ENCODE measurements around the gene PDE6C.

PDE6C gene

GRCh38 chr10:93630625-93631557, 18.6 kb downstream of the PDE6C start:
- Histone ChIP-seq H3K9me3 (ENCODE audit: control insufficient read depth, insufficient read depth, low read depth, low read length) (no peaks in the 10 kb centered on the region), H3K9ac (ENCODE audit: low read length) (no peak overlapping the region), H3K27ac (ENCODE audit: low read depth, low read length) (no peak overlapping the region), H3K36me3 (ENCODE audit: control insufficient read depth, insufficient read depth, low read length) (no peaks in the 10 kb centered on the region), H3K4me1 (ENCODE audit: control insufficient read depth, insufficient read depth, low read length) (peaks cover 6% of the 10 kb centered on the region; the same call in 1 of the 2 replicates), H3K27me3 (ENCODE audit: control insufficient read depth, insufficient read depth, low read length) (no peaks in the 10 kb centered on the region), H3K4me3 (ENCODE audit: low read depth, low read length) (no peak overlapping the region)

- H3K4me3 ChIP-seq (ENCODE audit: low read depth, low read length) = no peak overlapping the region
Measured at GRCh38 chr10:93639791-93640190, 27.5 kb downstream of the PDE6C start.

GRCh38 chr10:93652857-93653256, 40.5 kb downstream of the PDE6C start:
- Histone ChIP-seq H3K27me3 (ENCODE audit: control insufficient read depth, insufficient read depth, low read length) (no peaks in the 10 kb centered on the region), H3K36me3 (ENCODE audit: control insufficient read depth, insufficient read depth, low read length) (no peaks in the 10 kb centered on the region), H3K4me1 (ENCODE audit: control insufficient read depth, insufficient read depth, low read length) (no peaks in the 10 kb centered on the region), H3K27ac (ENCODE audit: low read depth, low read length) (no peak overlapping the region), H3K9me3 (ENCODE audit: control insufficient read depth, insufficient read depth, low read depth, low read length) (0 out of 2 replicates have a peak, but pooled peaks cover 3% of the 10 kb centered on the region), H3K4me3 (ENCODE audit: low read depth, low read length) (no peak overlapping the region), H3K9ac (ENCODE audit: low read length) (no peak overlapping the region)

More at GRCh38 chr10:93639791-93640190, 27.5 kb downstream of the PDE6C start:
- Histone ChIP-seq H3K36me3 (ENCODE audit: control insufficient read depth, insufficient read depth, low read length) (no peaks in the 10 kb centered on the region), H3K9ac (ENCODE audit: low read length) (no peak overlapping the region), H3K9me3 (ENCODE audit: control insufficient read depth, insufficient read depth, low read depth, low read length) (no peaks in the 10 kb centered on the region), H3K4me1 (ENCODE audit: control insufficient read depth, insufficient read depth, low read length) (no peaks in the 10 kb centered on the region), H3K27me3 (ENCODE audit: control insufficient read depth, insufficient read depth, low read length) (no peaks in the 10 kb centered on the region), H3K27ac (ENCODE audit: low read depth, low read length) (no peak overlapping the region)

- Histone ChIP-seq H3K9ac (ENCODE audit: low read length) (no peak overlapping the region), H3K4me3 (ENCODE audit: low read depth, low read length) (no peak overlapping the region), H3K36me3 (ENCODE audit: control insufficient read depth, insufficient read depth, low read length) (no peaks in the 10 kb centered on the region), H3K4me1 (ENCODE audit: control insufficient read depth, insufficient read depth, low read length) (no peaks in the 10 kb centered on the region), H3K27me3 (ENCODE audit: control insufficient read depth, insufficient read depth, low read length) (no peaks in the 10 kb centered on the region), H3K9me3 (ENCODE audit: control insufficient read depth, insufficient read depth, low read depth, low read length) (0 out of 2 replicates have a peak, but pooled peaks cover 3% of the 10 kb centered on the region), H3K27ac (ENCODE audit: low read depth, low read length) (no peak overlapping the region)
Measured at GRCh38 chr10:93654201-93654600, 41.9 kb downstream of the PDE6C start.

GRCh38 chr10:93656155-93656554, 43.8 kb downstream of the PDE6C start:
- H3K4me3 ChIP-seq (ENCODE audit: low read depth, low read length) = no peak overlapping the region
- 0 out of 2 replicates have a peak, but pooled peaks cover 3% of the 10 kb centered on the region for H3K9me3 ChIP-seq (ENCODE audit: control insufficient read depth, insufficient read depth, low read depth, low read length)
- H3K9ac ChIP-seq (ENCODE audit: low read length) = no peak overlapping the region
- no peaks in the 10 kb centered on the region for H3K36me3 ChIP-seq (ENCODE audit: control insufficient read depth, insufficient read depth, low read length)
- H3K4me1 ChIP-seq (ENCODE audit: control insufficient read depth, insufficient read depth, low read length) = no peaks in the 10 kb centered on the region
- no peaks in the 10 kb centered on the region for H3K27me3 ChIP-seq (ENCODE audit: control insufficient read depth, insufficient read depth, low read length)
- H3K27ac ChIP-seq (ENCODE audit: low read depth, low read length) = no peak overlapping the region

GRCh38 chr10:93657757-93658156, 45.4 kb downstream of the PDE6C start:
- Histone ChIP-seq H3K4me1 (ENCODE audit: control insufficient read depth, insufficient read depth, low read length) (no peaks in the 10 kb centered on the region), H3K27me3 (ENCODE audit: control insufficient read depth, insufficient read depth, low read length) (no peaks in the 10 kb centered on the region), H3K9ac (ENCODE audit: low read length) (no peak overlapping the region), H3K27ac (ENCODE audit: low read depth, low read length) (no peak overlapping the region), H3K36me3 (ENCODE audit: control insufficient read depth, insufficient read depth, low read length) (no peaks in the 10 kb centered on the region), H3K9me3 (ENCODE audit: control insufficient read depth, insufficient read depth, low read depth, low read length) (no peaks in the 10 kb centered on the region), H3K4me3 (ENCODE audit: low read depth, low read length) (no peak overlapping the region)

- H3K4me1 ChIP-seq (ENCODE audit: control insufficient read depth, insufficient read depth, low read length) = no peaks in the 10 kb centered on the region
- H3K36me3 ChIP-seq (ENCODE audit: control insufficient read depth, insufficient read depth, low read length) = peaks cover 44% of the 10 kb centered on the region
- H3K27ac ChIP-seq (ENCODE audit: low read depth, low read length) = no peak overlapping the region
Measured at GRCh38 chr10:93666030-93666429, 53.7 kb downstream of the PDE6C start.

GRCh38 chr10:93667795-93668194, 55.5 kb downstream of the PDE6C start:
- H3K27me3 ChIP-seq (ENCODE audit: control insufficient read depth, insufficient read depth, low read length) = no peaks in the 10 kb centered on the region
- no peak overlapping the region for H3K9ac ChIP-seq (ENCODE audit: low read length)
- no peak overlapping the region for H3K4me3 ChIP-seq (ENCODE audit: low read depth, low read length)
- peaks cover 52% of the 10 kb centered on the region for H3K36me3 ChIP-seq (ENCODE audit: control insufficient read depth, insufficient read depth, low read length)
- no peak overlapping the region for H3K27ac ChIP-seq (ENCODE audit: low read depth, low read length)
- H3K4me1 ChIP-seq (ENCODE audit: control insufficient read depth, insufficient read depth, low read length) = no peaks in the 10 kb centered on the region
- H3K9me3 ChIP-seq (ENCODE audit: control insufficient read depth, insufficient read depth, low read depth, low read length) = no peaks in the 10 kb centered on the region

More at GRCh38 chr10:93666030-93666429, 53.7 kb downstream of the PDE6C start:
- Histone ChIP-seq H3K9me3 (ENCODE audit: control insufficient read depth, insufficient read depth, low read depth, low read length) (no peaks in the 10 kb centered on the region), H3K27me3 (ENCODE audit: control insufficient read depth, insufficient read depth, low read length) (no peaks in the 10 kb centered on the region), H3K4me3 (ENCODE audit: low read depth, low read length) (no peak overlapping the region), H3K9ac (ENCODE audit: low read length) (no peak overlapping the region)

GRCh38 chr10:93670372-93670771, 58.0 kb downstream of the PDE6C start:
- no peak overlapping the region for H3K9ac ChIP-seq (ENCODE audit: low read length)

GRCh38 chr10:93671042-93671441, 58.7 kb downstream of the PDE6C start:
- Histone ChIP-seq H3K9ac (ENCODE audit: low read length) (no peak overlapping the region), H3K4me3 (ENCODE audit: low read depth, low read length) (no peak overlapping the region), H3K27me3 (ENCODE audit: control insufficient read depth, insufficient read depth, low read length) (no peaks in the 10 kb centered on the region), H3K27ac (ENCODE audit: low read depth, low read length) (no peak overlapping the region), H3K4me1 (ENCODE audit: control insufficient read depth, insufficient read depth, low read length) (no peaks in the 10 kb centered on the region), H3K9me3 (ENCODE audit: control insufficient read depth, insufficient read depth, low read depth, low read length) (no peaks in the 10 kb centered on the region), H3K36me3 (ENCODE audit: control insufficient read depth, insufficient read depth, low read length) (peaks cover 75% of the 10 kb centered on the region)

More at GRCh38 chr10:93670372-93670771, 58.0 kb downstream of the PDE6C start:
- no peaks in the 10 kb centered on the region for H3K4me1 ChIP-seq (ENCODE audit: control insufficient read depth, insufficient read depth, low read length)
- H3K27ac ChIP-seq (ENCODE audit: low read depth, low read length) = no peak overlapping the region
- peaks cover 71% of the 10 kb centered on the region for H3K36me3 ChIP-seq (ENCODE audit: control insufficient read depth, insufficient read depth, low read length)
- no peak overlapping the region for H3K4me3 ChIP-seq (ENCODE audit: low read depth, low read length)
- no peaks in the 10 kb centered on the region for H3K27me3 ChIP-seq (ENCODE audit: control insufficient read depth, insufficient read depth, low read length)
- no peaks in the 10 kb centered on the region for H3K9me3 ChIP-seq (ENCODE audit: control insufficient read depth, insufficient read depth, low read depth, low read length)

GRCh38 chr10:93672022-93672678, 59.8 kb downstream of the PDE6C start:
- no peaks in the 10 kb centered on the region for H3K27me3 ChIP-seq (ENCODE audit: control insufficient read depth, insufficient read depth, low read length)
- no peaks in the 10 kb centered on the region for H3K9me3 ChIP-seq (ENCODE audit: control insufficient read depth, insufficient read depth, low read depth, low read length)
- H3K4me3 ChIP-seq (ENCODE audit: low read depth, low read length) = no peak overlapping the region
- no peaks in the 10 kb centered on the region for H3K4me1 ChIP-seq (ENCODE audit: control insufficient read depth, insufficient read depth, low read length)
- H3K27ac ChIP-seq (ENCODE audit: low read depth, low read length) = no peak overlapping the region
- no peak overlapping the region for H3K9ac ChIP-seq (ENCODE audit: low read length)
- peaks cover 79% of the 10 kb centered on the region for H3K36me3 ChIP-seq (ENCODE audit: control insufficient read depth, insufficient read depth, low read length)

All from HUES6 (cell line).